Measurements from ENCODE around the gene HLA-B. TPM values are rescaled to one million over a fixed set of nuclear protein-coding genes. Genes with fewer than 3 reads are reported as not detected.
"Not testable (repeated sequence)": the region's sequence is repeated elsewhere in the genome, so short reads cannot be mapped to it uniquely, and the experiment has no call there.

Gene HLA-B
- 1,000 to 10,000 TPM in 2 of 4 donors, 100 to 1,000 TPM in 2; 719 to 1,698 (median 1,160) TPM for total RNA-seq

DNA sequence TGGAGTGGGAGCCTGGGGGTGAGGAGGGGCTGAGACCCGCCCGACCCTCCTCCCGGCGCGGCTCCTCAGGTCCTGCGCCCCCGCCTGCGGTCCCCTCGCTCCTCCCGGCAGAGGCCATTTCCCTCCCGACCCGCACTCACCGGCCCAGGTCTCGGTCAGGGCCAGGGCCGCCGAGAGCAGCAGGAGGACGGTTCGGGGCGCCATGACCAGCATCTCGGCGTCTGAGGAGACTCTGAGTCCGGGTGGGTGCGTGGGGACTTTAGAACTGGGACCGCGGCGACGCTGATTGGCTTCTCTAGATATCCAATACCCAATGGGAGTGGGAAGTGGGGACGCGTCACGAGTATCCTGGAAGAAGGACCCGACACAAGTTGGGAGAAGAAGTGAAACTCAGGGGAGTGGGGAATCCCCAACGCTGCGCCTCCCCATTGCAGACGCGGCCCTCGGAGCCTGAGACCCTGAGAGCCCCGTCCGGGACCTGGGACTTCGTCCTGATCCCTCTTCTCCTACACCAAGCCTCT lies at the start of gene HLA-B:
TSS of gene HLA-B (minus strand) at position 234 of the 521 bp plus-strand sequence. CDS start at position 213, 21 bp downstream.
- no peak for TF ChIP-seq CTCF (IDR thresholded peaks at IDR 0.05)
- ATAC-seq (ENCODE audit: low FRiP score) (peak; percentile 93), DNase-seq (ENCODE audit: low spot score) (peak; percentile 41)

- DNase-seq (ENCODE audit: low spot score) (no peak), ATAC-seq (ENCODE audit: low FRiP score) (no peak)
- no peak for TF ChIP-seq CTCF (IDR thresholded peaks at IDR 0.05)
Measured at GRCh38 chr6:31405996-31406395, 49.0 kb upstream of the HLA-B start.

- ATAC-seq (ENCODE audit: low FRiP score); DNase-seq (ENCODE audit: low spot score): not testable (repeated sequence)
Measured at GRCh38 chr6:31404061-31404364, 47.0 kb upstream of the HLA-B start.

- DNase-seq (ENCODE audit: low spot score) (peak; percentile 80), ATAC-seq (ENCODE audit: low FRiP score) (peak; percentile 77)
- no peak for TF ChIP-seq CTCF (IDR thresholded peaks at IDR 0.05)
Measured at GRCh38 chr6:31403283-31404060, 46.5 kb upstream of the HLA-B start, which contains the start of gene MICA. Gene MICA, plus strand, starts transcription at chr6:31403595. Its CDS starts 38 bp downstream, at chr6:31403633.

- ATAC-seq (ENCODE audit: low FRiP score) (peak; percentile 0), DNase-seq (ENCODE audit: low spot score) (no peak)
- no peak for TF ChIP-seq CTCF (IDR thresholded peaks at IDR 0.05)
Measured at GRCh38 chr6:31402324-31403282, 45.6 kb upstream of the HLA-B start.

- TF ChIP-seq CTCF (IDR thresholded peaks at IDR 0.05), result no peak
Measured at GRCh38 chr6:31401403-31401802, 44.4 kb upstream of the HLA-B start.

More at GRCh38 chr6:31401403-31401802, 44.4 kb upstream of the HLA-B start:
- ATAC-seq (ENCODE audit: low FRiP score) (peak; percentile 35), DNase-seq (ENCODE audit: low spot score) (no peak)
